Iris pigment epithelial cell (primary cell): ENCODE data around the gene PAAF1.

Experiments used
- DNase-seq: peaks from one replicate; pipeline ENCODE4 v3.0.0-alpha.2; 2011; ENCODE audit warnings: low read depth

PAAF1 gene

GRCh38 chr11:73945396-73945795, 68.6 kb downstream of the PAAF1 start:
- no peak for DNase-seq

DNA sequence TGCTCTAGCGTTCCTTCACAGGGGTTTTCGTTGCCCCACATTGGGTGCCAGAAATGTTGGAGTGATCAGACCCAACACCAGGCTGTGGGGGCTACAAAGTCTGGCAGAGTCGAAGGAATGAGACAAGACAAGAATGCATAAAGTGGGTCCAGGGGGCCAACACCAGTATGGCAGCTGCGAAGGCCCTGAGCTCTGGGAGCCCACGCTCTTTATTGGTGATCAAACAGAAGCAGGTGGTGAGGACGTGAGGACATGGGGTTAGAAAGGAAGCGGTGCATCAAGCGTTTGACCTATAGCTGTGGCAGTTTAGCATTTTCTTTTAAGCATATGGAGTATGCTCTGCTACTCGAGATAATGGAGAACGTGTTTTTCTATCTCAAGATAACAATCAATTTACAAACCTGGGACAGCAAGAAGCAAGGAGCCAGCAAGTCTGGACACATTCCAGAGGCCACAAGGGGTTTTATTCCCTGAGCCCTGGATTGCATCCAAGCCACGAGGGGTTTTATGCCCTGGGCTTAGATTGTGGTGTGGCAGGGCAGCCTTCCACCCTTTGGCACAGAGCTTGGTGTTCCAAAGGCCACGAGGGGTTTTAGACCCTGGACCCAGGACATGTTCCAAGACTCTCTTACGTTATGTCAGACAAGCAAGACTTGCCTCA, 70.1 kb downstream of the PAAF1 start:
- no peak for DNase-seq

DNA sequence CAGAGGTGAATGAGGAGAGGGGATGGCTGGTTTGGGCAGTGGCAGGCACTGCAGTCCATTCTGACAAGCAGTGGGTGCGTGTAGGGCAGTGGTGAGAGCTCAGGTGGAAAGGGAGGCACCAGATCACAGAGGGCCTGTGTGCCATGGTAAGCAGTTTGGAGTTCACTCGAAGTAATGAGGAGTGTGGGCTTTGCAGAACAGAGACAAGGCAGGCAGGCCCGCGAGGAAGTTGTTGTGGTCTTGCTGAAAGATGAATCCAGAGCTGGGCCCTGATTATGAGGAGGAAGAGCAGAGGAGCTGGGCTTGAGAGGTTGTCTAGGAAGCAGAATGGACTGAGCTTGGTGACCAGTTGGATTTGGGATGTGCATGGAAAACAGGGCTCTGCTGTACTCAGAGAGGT, 72.4 kb downstream of the PAAF1 start:
- no peak for DNase-seq

GRCh38 chr11:73949912-73950311, 73.1 kb downstream of the PAAF1 start:
- no peak for DNase-seq

GRCh38 chr11:73950869-73951710, 74.3 kb downstream of the PAAF1 start, which contains the start of gene DNAJB13:
TSS of gene DNAJB13 (plus strand) at chr11:73951026. CDS start at chr11:73951070, 44 bp downstream.
- DNase-seq: peak; percentile 59

DNA sequence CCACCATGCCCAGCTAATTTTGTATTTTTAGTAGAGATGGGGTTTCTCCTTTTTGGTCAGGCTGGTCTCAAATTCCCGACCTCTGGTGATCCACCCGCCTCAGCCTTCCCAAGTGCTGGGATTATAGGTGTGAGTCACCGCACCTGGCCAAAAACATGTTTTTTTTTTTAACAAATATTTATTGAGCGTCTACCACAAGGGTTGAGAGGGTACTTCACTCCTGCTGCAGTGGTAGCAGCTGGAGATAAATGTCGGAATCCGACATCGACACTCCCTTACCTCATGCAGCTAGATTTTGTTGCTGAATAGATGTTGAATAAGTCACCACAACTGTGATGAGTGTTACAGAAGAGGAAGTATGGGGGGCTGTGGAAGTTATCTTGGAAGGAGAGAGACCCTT, 75.0 kb downstream of the PAAF1 start:
- DNase-seq: no peak

- no peak for DNase-seq
Observed at GRCh38 chr11:73956876-73957653, 80.3 kb downstream of the PAAF1 start.

DNA sequence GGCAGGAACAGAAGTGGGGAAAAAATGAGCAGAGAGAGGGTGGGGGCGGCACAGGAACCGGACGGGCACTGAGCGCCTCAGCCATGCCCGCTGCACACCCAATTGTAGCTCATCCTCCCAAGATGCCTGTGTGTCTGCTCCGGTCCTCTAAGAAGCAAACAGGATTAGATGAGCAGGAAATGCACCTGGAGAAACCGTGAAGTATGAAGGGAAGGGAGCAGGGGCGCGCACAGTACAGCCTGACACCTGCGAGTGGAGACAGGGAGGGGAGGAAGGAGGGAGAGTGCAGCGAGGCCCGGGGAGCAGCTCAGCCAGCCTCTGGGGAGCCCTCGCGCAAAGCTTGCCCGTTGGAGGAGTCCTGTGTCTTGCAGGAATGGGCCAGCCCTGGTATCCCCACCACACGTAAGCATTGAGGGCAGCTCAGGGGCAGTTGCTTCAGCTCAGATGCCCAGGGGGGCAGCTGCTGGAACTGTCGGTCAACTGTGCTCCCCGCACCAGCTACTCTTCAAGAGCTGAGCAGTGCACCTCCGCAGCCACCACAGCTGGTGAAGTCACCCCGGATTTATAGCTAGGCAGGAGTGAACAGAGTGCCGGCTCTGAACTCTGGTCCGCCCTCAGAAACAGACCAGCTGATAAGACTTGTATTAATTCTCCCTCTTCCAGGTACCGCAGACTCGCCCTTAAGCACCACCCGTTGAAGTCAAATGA, 81.0 kb downstream of the PAAF1 start:
- DNase-seq: no peak

- DNase-seq: no peak
Observed at GRCh38 chr11:73958521-73959141, 81.8 kb downstream of the PAAF1 start.

DNA sequence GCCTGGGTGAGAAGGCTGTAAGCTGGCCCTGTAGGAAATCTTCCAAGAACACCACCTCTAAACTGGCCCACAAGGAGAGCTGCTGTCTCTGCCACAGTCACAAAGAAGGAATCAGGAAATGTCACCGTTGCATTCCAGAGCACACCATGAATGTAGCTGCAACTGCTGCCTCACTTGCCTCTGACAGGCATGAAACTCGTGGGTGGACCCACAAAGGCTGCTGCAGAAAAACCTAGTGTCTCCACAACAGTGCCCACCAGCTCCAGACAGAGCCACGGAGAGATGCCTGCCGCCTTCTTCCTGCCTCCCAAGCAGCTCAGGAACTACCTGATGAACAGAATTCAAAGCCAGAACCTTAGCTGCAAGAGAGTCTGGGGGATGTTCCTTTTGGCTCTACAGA, 84.5 kb downstream of the PAAF1 start:
- DNase-seq: no peak

GRCh38 chr11:73962101-73962705, 85.4 kb downstream of the PAAF1 start:
- DNase-seq: no peak

GRCh38 chr11:73963861-73964260, 87.1 kb downstream of the PAAF1 start:
- no peak for DNase-seq

DNA sequence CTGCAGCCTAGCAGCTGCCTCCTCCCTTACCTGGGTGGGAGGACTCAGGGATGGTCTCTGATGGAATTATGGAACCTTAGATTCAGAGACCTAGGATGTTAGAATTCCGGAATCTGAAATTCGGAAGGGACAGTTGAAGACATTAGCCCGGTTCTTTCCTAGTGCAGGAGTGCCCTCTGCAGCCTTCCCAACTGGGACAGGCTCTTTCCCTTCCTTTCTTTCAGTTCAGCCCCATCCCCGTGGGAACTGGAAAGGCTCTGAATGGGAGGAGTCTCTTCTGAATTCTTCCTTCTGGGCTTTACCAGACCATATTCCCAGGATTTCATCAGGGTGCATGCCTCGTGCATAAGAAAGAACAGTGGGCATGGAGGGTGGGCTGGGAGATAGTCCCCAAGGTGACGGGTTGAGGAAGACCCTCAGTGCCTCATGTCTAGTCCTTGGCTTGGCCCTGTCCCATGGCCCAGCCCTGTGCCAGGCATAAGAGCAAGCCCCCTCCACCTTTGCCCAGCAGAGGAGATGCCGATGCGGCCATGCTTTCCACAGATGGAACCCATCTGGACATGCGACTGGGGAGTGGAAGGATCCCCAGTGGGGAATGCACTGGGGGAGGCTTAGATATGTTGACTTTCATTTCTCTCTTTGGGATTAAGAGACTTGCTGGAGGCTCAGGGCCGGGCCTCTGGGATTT, 88.4 kb downstream of the PAAF1 start:
- DNase-seq: no peak

DNA sequence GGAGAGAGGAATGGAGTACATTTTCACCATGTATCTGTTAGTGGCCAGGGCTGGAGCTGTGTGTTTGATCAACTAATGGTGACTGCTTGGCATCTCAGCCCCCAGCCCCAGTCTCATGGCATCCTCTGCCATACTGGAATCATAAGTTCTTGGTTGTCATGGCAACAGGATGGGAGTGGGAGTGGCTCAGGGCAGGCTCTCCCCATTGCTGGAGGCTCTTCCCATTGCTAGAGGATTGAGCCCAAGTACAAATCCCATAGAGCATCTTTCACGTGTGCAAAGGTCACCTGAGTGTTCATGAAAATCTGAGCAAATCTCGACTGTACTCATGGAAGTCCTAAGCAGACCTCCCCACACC, 88.9 kb downstream of the PAAF1 start:
- no peak for DNase-seq

GRCh38 chr11:73968356-73968966, 91.7 kb downstream of the PAAF1 start:
- no peak for DNase-seq

- DNase-seq: no peak
Observed at GRCh38 chr11:73969091-73969490, 92.3 kb downstream of the PAAF1 start.

GRCh38 chr11:73969991-73970800, 93.4 kb downstream of the PAAF1 start:
- DNase-seq: no peak

DNA sequence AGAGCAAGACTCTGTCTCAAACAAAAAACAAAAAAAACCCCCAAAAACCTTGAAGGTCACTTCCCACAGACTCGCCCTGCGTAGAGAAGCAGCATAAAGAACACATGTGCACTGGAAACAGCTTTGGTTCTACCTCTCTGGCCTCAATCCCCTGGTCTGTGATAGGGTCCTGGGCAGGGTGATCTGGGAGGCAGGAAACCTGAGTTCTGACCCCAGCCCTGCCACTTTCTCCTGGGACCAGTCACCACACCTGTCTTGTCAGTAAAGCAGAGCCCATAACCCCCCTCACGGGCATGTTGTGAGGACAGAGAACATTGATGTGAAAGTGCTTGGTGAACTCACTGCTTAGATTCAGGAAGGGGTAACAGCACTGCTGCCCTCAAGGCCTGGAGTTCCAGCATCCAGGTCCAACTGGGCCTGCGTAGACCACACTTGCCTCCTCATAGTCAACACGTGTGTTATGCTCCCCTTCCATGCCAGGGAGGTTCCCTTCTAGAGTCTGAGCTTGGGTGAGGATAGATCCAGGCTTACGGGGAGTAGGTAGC, 94.4 kb downstream of the PAAF1 start:
- DNase-seq: no peak

DNA sequence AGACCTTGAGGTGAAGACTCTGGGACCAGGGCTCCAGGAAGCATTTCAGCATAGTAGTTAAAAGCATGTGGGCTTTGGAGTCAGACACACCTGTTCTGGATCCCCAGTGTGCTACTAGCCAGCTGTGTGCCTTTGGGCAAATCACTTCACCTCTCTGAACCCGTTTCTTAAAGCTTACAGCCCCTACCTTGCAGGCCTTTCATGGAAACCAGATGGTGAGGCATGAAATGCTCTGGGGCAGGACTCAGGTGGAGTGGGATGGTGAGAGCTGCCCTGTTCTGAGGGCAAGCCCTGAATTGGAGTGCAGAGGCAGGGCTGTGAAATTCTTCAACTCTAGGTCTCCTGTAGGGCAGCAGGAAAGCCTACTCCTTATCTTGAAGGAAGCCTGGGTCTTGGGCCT, 95.4 kb downstream of the PAAF1 start:
- DNase-seq: no peak
